RWPE2 (cell line): ENCODE results near the gene UBE2G2.

Source experiments
- ATAC-seq: fragments of 200-7000 bp; cut with Tn5 transposase; 3 replicates; pipeline ENCODE4 v1.9.1; 2021; ENCODE audit warnings: low read depth
- DNase-seq: peaks from one replicate; pipeline ENCODE4 v3.0.0-alpha.2; 2020; ENCODE audit warnings: low spot score
- H3K27ac ChIP-seq: fragments of 450-650 bp; 2 replicates; pipeline ENCODE4 v1.5.1; 2017; ENCODE audit warnings: mild to moderate bottlenecking; ENCODE audit not compliant: poor library complexity, severe bottlenecking
- H3K27me3 ChIP-seq: fragments of 250-450 bp; sonication (Bioruptor Pico); 2 replicates; pipeline ENCODE4 v1.5.1; 2021; ENCODE audit warnings: mild to moderate bottlenecking, moderate library complexity; ENCODE audit not compliant: insufficient read depth, poor library complexity, severe bottlenecking
- H3K36me3 ChIP-seq: fragments of 250-450 bp; sonication (Bioruptor Pico); 2 replicates; pipeline ENCODE4 v1.5.1; 2020; ENCODE audit warnings: low read depth, mild to moderate bottlenecking, moderate library complexity
- H3K4me1 ChIP-seq: fragments of 250-450 bp; sonication (Bioruptor Pico); 2 replicates; pipeline ENCODE4 v1.5.1; 2021; ENCODE audit warnings: mild to moderate bottlenecking, moderate library complexity; ENCODE audit not compliant: insufficient read depth, poor library complexity, severe bottlenecking
- H3K4me3 ChIP-seq: fragments of 250-450 bp; sonication (Bioruptor Pico); 2 replicates; pipeline ENCODE4 v1.5.1; 2021; ENCODE audit warnings: mild to moderate bottlenecking, moderate library complexity; ENCODE audit not compliant: severe bottlenecking
- H3K9me3 ChIP-seq: fragments of 250-450 bp; sonication (Bioruptor Pico); 2 replicates; pipeline ENCODE4 v1.5.1; 2021; ENCODE audit warnings: mild to moderate bottlenecking, moderate library complexity; ENCODE audit not compliant: severe bottlenecking
- TF ChIP-seq, protein P1 (sequence below): fragments of 450-650 bp; IDR thresholded peaks from one replicate; pipeline ENCODE4 v1.5.1; 2017; ENCODE audit warnings: mild to moderate bottlenecking, moderate library complexity; ENCODE audit not compliant: poor library complexity, severe bottlenecking

The UBE2G2 gene

GRCh38 chr21:44816761-44817505, 15.3 kb upstream of the UBE2G2 start:
- DNase-seq (no peak), ATAC-seq (no peak)
- TF ChIP-seq, protein P1, sequence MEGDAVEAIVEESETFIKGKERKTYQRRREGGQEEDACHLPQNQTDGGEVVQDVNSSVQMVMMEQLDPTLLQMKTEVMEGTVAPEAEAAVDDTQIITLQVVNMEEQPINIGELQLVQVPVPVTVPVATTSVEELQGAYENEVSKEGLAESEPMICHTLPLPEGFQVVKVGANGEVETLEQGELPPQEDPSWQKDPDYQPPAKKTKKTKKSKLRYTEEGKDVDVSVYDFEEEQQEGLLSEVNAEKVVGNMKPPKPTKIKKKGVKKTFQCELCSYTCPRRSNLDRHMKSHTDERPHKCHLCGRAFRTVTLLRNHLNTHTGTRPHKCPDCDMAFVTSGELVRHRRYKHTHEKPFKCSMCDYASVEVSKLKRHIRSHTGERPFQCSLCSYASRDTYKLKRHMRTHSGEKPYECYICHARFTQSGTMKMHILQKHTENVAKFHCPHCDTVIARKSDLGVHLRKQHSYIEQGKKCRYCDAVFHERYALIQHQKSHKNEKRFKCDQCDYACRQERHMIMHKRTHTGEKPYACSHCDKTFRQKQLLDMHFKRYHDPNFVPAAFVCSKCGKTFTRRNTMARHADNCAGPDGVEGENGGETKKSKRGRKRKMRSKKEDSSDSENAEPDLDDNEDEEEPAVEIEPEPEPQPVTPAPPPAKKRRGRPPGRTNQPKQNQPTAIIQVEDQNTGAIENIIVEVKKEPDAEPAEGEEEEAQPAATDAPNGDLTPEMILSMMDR = no peak
- Histone ChIP-seq H3K27me3 (no peaks in the 10 kb centered on the region), H3K4me3 (peak overlapping the region; percentile 77), H3K4me1 (no peaks in the 10 kb centered on the region), H3K27ac (peak overlapping the region; percentile 58), H3K9me3 (peaks cover 5% of the 10 kb centered on the region), H3K36me3 (peaks cover 20% of the 10 kb centered on the region)

- no peak overlapping the region for H3K27ac ChIP-seq
- ATAC-seq (no peak), DNase-seq (no peak)
- TF ChIP-seq, protein P1 = no peak
- H3K27me3 ChIP-seq = no peaks in the 10 kb centered on the region
- H3K36me3 ChIP-seq = peaks cover 28% of the 10 kb centered on the region
- peaks cover 4% of the 10 kb centered on the region for H3K9me3 ChIP-seq
- no peaks in the 10 kb centered on the region for H3K4me1 ChIP-seq
- H3K4me3 ChIP-seq = no peak overlapping the region
Observed at GRCh38 chr21:44815852-44816628, 14.4 kb upstream of the UBE2G2 start.

GRCh38 chr21:44815225-44815624, 13.6 kb upstream of the UBE2G2 start:
- H3K27ac ChIP-seq = no peak overlapping the region
- peaks cover 4% of the 10 kb centered on the region for H3K9me3 ChIP-seq
- ATAC-seq (no peak), DNase-seq (no peak)
- no peak overlapping the region for H3K4me3 ChIP-seq
- TF ChIP-seq, protein P1 = no peak
- H3K36me3 ChIP-seq = peaks cover 36% of the 10 kb centered on the region
- no peaks in the 10 kb centered on the region for H3K4me1 ChIP-seq
- no peaks in the 10 kb centered on the region for H3K27me3 ChIP-seq

- H3K27me3 ChIP-seq = no peaks in the 10 kb centered on the region
- H3K9me3 ChIP-seq = peaks cover 4% of the 10 kb centered on the region
- peaks cover 43% of the 10 kb centered on the region for H3K36me3 ChIP-seq
- H3K4me1 ChIP-seq = no peaks in the 10 kb centered on the region
- H3K27ac ChIP-seq = no peak overlapping the region
- no peak overlapping the region for H3K4me3 ChIP-seq
- TF ChIP-seq, protein P1 = no peak
- DNase-seq = no peak
- no peak for ATAC-seq
Observed at GRCh38 chr21:44814498-44815023, 12.9 kb upstream of the UBE2G2 start.
